BJ (cell line): ENCODE data around the gene KANTR. TPM values are rescaled to one million over a fixed set of nuclear protein-coding genes. Genes with fewer than 3 reads are reported as not detected.

Experiments
- CTCF ChIA-PET: fragments of 350-600 bp; formaldehyde crosslinking; extraction: SDS; loops from one replicate; lab custom pipeline; 2021; ENCODE audit warnings: antibody characterized with exemption, inconsistent platforms; lab: Yijun Ruan, JAX
- POLR2A ChIA-PET: fragments of 300-600 bp; sonication (Branson Sonifier 250); formaldehyde crosslinking; extraction: SDS; loops from one replicate; lab custom pipeline; 2021; ENCODE audit warnings: antibody characterized with exemption; lab: Charles Lee
- DNase-seq: peaks from one replicate; pipeline ENCODE4 v3.0.0-alpha.2; 2011; ENCODE audit warnings: low read depth
- H3K27me3 ChIP-seq: 2 replicates; pipeline ENCODE4 v1.6.0; 2011; ENCODE audit warnings: low read length; ENCODE audit not compliant: control insufficient read depth, insufficient read depth
- H3K36me3 ChIP-seq: 2 replicates; pipeline ENCODE4 v1.5.1; 2011; ENCODE audit warnings: low read length; ENCODE audit not compliant: control insufficient read depth, insufficient read depth
- H3K4me3 ChIP-seq: 2 replicates; pipeline ENCODE4 v1.5.1; 2011; ENCODE audit warnings: low read depth, mild to moderate bottlenecking, control low read depth, low read length
- polyA plus RNA-seq: library from polyadenylated mRNA; depleted of rRNA; stranded (reverse); fragments of >200 nt; gene quantifications from 2 replicates; pipeline ENCODE4 v1.2.3, GENCODE V29; 2011
- TF ChIP-seq, protein P1 (sequence below): IDR thresholded peaks from 2 replicates; pipeline ENCODE4 v1.5.1; 2011; ENCODE audit warnings: low read depth, mild to moderate bottlenecking, control low read depth, inconsistent platforms, low read length, moderate library complexity; ENCODE audit not compliant: insufficient read depth

The KANTR gene
- polyA plus RNA-seq, 1 experiment, result 2.3 TPM

GRCh38 chrX:53080628-53081580, 13.0 kb upstream of the KANTR start:
- POLR2A ChIA-PET, result interaction anchor here (0.6 kb wide), 1 partner anchor 196 kb away, joined by 5 read pairs; no protein-coding TSS in a partner anchor
- no peak for DNase-seq
- TF ChIP-seq, protein P1, sequence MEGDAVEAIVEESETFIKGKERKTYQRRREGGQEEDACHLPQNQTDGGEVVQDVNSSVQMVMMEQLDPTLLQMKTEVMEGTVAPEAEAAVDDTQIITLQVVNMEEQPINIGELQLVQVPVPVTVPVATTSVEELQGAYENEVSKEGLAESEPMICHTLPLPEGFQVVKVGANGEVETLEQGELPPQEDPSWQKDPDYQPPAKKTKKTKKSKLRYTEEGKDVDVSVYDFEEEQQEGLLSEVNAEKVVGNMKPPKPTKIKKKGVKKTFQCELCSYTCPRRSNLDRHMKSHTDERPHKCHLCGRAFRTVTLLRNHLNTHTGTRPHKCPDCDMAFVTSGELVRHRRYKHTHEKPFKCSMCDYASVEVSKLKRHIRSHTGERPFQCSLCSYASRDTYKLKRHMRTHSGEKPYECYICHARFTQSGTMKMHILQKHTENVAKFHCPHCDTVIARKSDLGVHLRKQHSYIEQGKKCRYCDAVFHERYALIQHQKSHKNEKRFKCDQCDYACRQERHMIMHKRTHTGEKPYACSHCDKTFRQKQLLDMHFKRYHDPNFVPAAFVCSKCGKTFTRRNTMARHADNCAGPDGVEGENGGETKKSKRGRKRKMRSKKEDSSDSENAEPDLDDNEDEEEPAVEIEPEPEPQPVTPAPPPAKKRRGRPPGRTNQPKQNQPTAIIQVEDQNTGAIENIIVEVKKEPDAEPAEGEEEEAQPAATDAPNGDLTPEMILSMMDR, result no peak
- CTCF ChIA-PET, result interaction anchor here (0.6 to 1.5 kb wide), 2 partner anchors 9 to 253 kb away, joined by 3 read pairs; no protein-coding TSS in a partner anchor
- H3K4me3 ChIP-seq, result peak overlapping the region; percentile 42
- peaks cover 10% of the 10 kb centered on the region for H3K36me3 ChIP-seq
- no peaks in the 10 kb centered on the region for H3K27me3 ChIP-seq

DNA sequence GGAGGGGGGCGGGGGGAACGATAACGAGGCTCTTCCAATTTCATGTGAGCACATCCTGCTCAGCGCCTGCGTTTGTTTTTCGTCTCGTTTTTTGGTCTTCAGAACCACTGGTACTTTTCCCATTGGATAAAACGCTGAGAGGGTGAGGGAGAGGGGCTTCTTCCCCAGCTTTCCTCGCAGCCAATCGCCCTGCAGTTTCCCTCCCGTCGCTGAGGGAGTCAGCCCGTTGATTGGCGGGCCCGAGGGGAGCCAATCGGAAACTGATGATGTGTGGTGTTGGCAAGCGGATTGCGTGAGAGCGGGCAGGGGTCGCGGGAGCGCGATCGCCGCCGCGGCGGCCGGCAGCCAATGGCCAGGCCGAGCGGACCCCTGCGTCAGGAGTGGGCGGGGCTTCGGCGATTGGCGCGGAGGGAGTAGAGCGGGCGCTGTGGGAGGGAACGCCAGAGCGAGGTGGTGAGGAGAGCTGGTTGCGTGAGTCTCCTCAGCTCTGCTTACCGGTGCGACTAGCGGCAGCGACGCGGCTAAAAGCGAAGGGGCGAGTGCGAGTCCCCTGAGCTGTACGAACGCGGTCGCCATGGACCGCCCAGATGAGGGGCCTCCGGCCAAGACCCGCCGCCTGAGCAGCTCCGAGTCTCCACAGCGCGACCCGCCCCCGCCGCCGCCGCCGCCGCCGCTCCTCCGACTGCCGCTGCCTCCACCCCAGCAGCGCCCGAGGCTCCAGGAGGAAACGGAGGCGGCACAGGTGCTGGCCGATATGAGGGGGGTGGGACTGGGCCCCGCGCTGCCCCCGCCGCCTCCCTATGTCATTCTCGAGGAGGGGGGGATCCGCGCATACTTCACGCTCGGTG, 11.8 kb upstream of the KANTR start, which contains the start of gene TSPYL2:
TSPYL2 (plus strand) TSS at position 443 of the 848 bp plus-strand sequence; CDS start at position 575, 132 bp downstream.
- ChIA-PET CTCF (interaction anchor here (0.6 kb wide), 1 partner anchor 252 kb away, joined by 3 read pairs; no protein-coding TSS in a partner anchor), POLR2A (interaction anchor here (0.5 to 1.3 kb wide), 5 partner anchors 9 to 143 kb away, joined by 3 to 10 read pairs (median 4); partner anchors contain the start of gene KANTR)
- Histone ChIP-seq H3K4me3 (peak within 1 kb of the TSS; percentile 74), H3K27me3 (no peaks in the 10 kb centered on the region), H3K36me3 (peaks cover 14% of the 10 kb centered on the region)
- TF ChIP-seq, protein P1, result no peak
- peak; percentile 90 for DNase-seq

DNA sequence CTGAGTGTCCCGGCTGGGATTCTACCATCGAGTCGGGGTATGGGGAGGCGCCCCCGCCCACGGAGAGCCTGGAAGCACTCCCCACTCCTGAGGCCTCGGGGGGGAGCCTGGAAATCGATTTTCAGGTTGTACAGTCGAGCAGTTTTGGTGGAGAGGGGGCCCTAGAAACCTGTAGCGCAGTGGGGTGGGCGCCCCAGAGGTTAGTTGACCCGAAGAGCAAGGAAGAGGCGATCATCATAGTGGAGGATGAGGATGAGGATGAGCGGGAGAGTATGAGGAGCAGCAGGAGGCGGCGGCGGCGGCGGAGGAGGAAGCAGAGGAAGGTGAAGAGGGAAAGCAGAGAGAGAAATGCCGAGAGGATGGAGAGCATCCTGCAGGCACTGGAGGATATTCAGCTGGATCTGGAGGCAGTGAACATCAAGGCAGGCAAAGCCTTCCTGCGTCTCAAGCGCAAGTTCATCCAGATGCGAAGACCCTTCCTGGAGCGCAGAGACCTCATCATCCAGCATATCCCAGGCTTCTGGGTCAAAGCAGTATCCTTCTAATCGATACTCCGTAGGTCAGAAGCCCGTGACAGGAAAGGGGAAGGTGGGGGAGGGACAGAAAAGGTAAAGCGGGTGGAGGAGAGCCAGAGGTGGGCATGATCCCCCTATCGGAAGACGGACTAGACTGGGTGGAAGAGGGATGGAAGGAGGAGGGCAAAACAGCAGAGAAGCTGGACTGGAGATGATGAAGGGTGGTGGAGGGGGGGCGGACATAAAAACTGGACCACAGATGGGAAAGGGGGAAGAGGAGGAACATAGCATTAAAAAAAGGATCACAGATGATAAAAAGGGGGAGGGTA, 10.9 kb upstream of the KANTR start:
- H3K4me3 ChIP-seq, result peak overlapping the region; percentile 74
- ChIA-PET POLR2A (interaction anchor here (1.3 kb wide), 1 partner anchor 142 kb away, joined by 6 read pairs; no protein-coding TSS in a partner anchor), CTCF (no interaction called here)
- H3K27me3 ChIP-seq, result no peaks in the 10 kb centered on the region
- H3K36me3 ChIP-seq, result peaks cover 14% of the 10 kb centered on the region
- DNase-seq, result no peak
- TF ChIP-seq, protein P1, result no peak

- TF ChIP-seq, protein P1, result no peak
- no peak overlapping the region; the same call in 1 of the 2 replicates for H3K4me3 ChIP-seq
- DNase-seq, result no peak
- POLR2A ChIA-PET, result no interaction called here
- CTCF ChIA-PET, result no interaction called here
- H3K27me3 ChIP-seq, result no peaks in the 10 kb centered on the region
- H3K36me3 ChIP-seq, result peaks cover 14% of the 10 kb centered on the region
Measured at GRCh38 chrX:53084043-53084570, 9.8 kb upstream of the KANTR start.
